Neural progenitor cell (in vitro differentiated cells): ENCODE measurements around the gene SMOC2. TPM values are rescaled to one million over a fixed set of nuclear protein-coding genes. Genes with fewer than 3 reads are reported as not detected.

ENCODE experiments used
- DNase-seq: peaks from one replicate; pipeline ENCODE4 v3.0.0-alpha.2; 2016; ENCODE audit warnings: low spot score
- H2AFZ ChIP-seq: fragments of 200-600 bp; sonication (generic); replicated peaks from 2 replicates; pipeline ENCODE4 v1.6.1; 2016; ENCODE audit warnings: antibody characterized with exemption
- H3F3A ChIP-seq: fragments of 200-600 bp; sonication (generic); 2 replicates; pipeline ENCODE4 v1.6.1; 2016; ENCODE audit warnings: antibody characterized with exemption, low read depth
- H3K27ac ChIP-seq: fragments of 200-600 bp; sonication (generic); 2 replicates; pipeline ENCODE4 v1.5.1; 2016; ENCODE audit warnings: mild to moderate bottlenecking
- H3K27me3 ChIP-seq: fragments of 200-600 bp; sonication (generic); 2 replicates; pipeline ENCODE4 v1.6.1; 2016; ENCODE audit warnings: mild to moderate bottlenecking, moderate library complexity
- H3K36me3 ChIP-seq: fragments of 200-600 bp; sonication (generic); 2 replicates; pipeline ENCODE4 v1.5.1; 2016
- H3K4me1 ChIP-seq: fragments of 200-600 bp; sonication (generic); 2 replicates; pipeline ENCODE4 v1.6.1; 2016; ENCODE audit warnings: mixed run types
- H3K4me2 ChIP-seq: fragments of 200-600 bp; sonication (generic); 2 replicates; pipeline ENCODE4 v1.6.1; 2016
- H3K4me3 ChIP-seq: fragments of 200-600 bp; sonication (generic); 2 replicates; pipeline ENCODE4 v1.5.1; 2016
- H3K79me2 ChIP-seq: fragments of 200-600 bp; sonication (generic); 2 replicates; pipeline ENCODE4 v1.6.1; 2016; ENCODE audit warnings: low read depth
- H3K9ac ChIP-seq: fragments of 200-600 bp; sonication (generic); 2 replicates; pipeline ENCODE4 v1.6.1; 2016
- H3K9me3 ChIP-seq: fragments of 200-600 bp; sonication (generic); 2 replicates; pipeline ENCODE4 v1.5.1; 2016; ENCODE audit warnings: low read depth
- H4K20me1 ChIP-seq: fragments of 200-600 bp; sonication (generic); 2 replicates; pipeline ENCODE4 v1.6.1; 2016; ENCODE audit warnings: low read depth
- H3K27ac Mint-ChIP-seq: 3 replicates; pipeline ENCODE4 v1.8.0; 2021; ENCODE audit warnings: mixed read lengths
- H3K27me3 Mint-ChIP-seq: 2 replicates; pipeline ENCODE4 v1.8.0; 2022; ENCODE audit warnings: low read depth, mild to moderate bottlenecking, inconsistent platforms, moderate library complexity, mixed read lengths; ENCODE audit not compliant: insufficient read depth
- H3K36me3 Mint-ChIP-seq: 3 replicates; pipeline ENCODE4 v1.8.0; 2021; ENCODE audit warnings: mixed read lengths
- H3K4me1 Mint-ChIP-seq: 3 replicates; pipeline ENCODE4 v1.8.0; 2021; ENCODE audit warnings: mixed read lengths
- H3K4me3 Mint-ChIP-seq: 3 replicates; pipeline ENCODE4 v1.8.0; 2021; ENCODE audit warnings: mild to moderate bottlenecking, moderate library complexity, mixed read lengths
- H3K9me3 Mint-ChIP-seq: 3 replicates; pipeline ENCODE4 v1.8.0; 2020; ENCODE audit warnings: mixed read lengths
- CTCF ChIP-seq: fragments of 200-600 bp; sonication (generic); IDR thresholded peaks from 2 replicates; pipeline ENCODE4 v1.5.1; 2017; ENCODE audit warnings: antibody characterized with exemption, mild to moderate bottlenecking
- EZH2 ChIP-seq: fragments of 200-600 bp; sonication (generic); IDR thresholded peaks from 2 replicates; pipeline ENCODE4 v1.6.1; 2017; ENCODE audit warnings: antibody characterized with exemption, mild to moderate bottlenecking, moderate library complexity
- EZH2phosphoT487 ChIP-seq: fragments of 200-600 bp; sonication (generic); IDR thresholded peaks from 2 replicates; pipeline ENCODE4 v1.6.1; 2017; ENCODE audit warnings: antibody characterized with exemption
- total RNA-seq: library from RNA; depleted of rRNA; stranded (reverse); fragments of >200 nt; gene quantifications from 2 replicates; pipeline ENCODE4 v1.2.3, GENCODE V29; 2015; ENCODE audit warnings: low replicate concordance

The SMOC2 gene
- total RNA-seq, 1 donor from 2014 or later = 0.75 TPM

- H4K20me1 ChIP-seq = no peaks in the 10 kb centered on the region
- Mint-ChIP-seq H3K4me1 (peaks cover 26% of the 10 kb centered on the region), H3K36me3 (no peaks in the 10 kb centered on the region), H3K4me3 (no peak overlapping the region), H3K9me3 (no peaks in the 10 kb centered on the region), H3K27me3 (peaks cover 12% of the 10 kb centered on the region), H3K27ac (no peak overlapping the region)
- H3F3A ChIP-seq = no peaks in the 10 kb centered on the region
- no peak overlapping the region for H3K4me3 ChIP-seq
- no peaks in the 10 kb centered on the region for H3K79me2 ChIP-seq
- no peaks in the 10 kb centered on the region for H3K4me1 ChIP-seq
- H2AFZ ChIP-seq = no peak overlapping the region
- no peak for DNase-seq
- H3K4me2 ChIP-seq = no peak overlapping the region
- TF ChIP-seq EZH2 (no peak), CTCF (no peak)
- no peak overlapping the region for H3K9ac ChIP-seq
- no peaks in the 10 kb centered on the region for H3K36me3 ChIP-seq
- no peak overlapping the region for H3K27ac ChIP-seq
- H3K27me3 ChIP-seq = no peaks in the 10 kb centered on the region
- H3K9me3 ChIP-seq = no peaks in the 10 kb centered on the region
Measured at GRCh38 chr6:168416531-168416930, 24.5 kb upstream of the SMOC2 start.

DNA sequence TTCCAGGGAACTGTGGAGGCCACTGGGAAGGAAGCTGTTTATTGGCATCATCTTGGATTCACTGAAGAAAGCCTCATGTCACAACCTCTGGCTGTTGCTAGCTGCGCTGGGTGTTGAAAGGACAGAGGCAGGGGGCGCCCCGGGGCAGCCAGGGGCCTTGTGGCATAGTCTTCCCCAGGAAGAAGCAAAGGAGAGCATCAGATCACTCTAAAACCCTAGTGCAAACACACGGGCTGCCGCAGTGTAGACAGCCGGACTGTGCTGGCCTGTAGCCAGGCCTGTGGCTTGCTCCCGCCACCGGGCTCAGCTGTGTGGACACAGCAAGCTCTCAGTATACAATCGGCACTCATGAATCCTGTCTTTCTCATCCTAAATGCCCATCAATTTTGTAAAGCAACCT lies 23.8 kb upstream of the SMOC2 start:
- Mint-ChIP-seq H3K36me3 (no peaks in the 10 kb centered on the region), H3K27ac (no peak overlapping the region), H3K4me1 (peaks cover 26% of the 10 kb centered on the region), H3K4me3 (no peak overlapping the region), H3K27me3 (peaks cover 12% of the 10 kb centered on the region), H3K9me3 (no peaks in the 10 kb centered on the region)
- H3K4me1 ChIP-seq = no peaks in the 10 kb centered on the region
- H3K4me2 ChIP-seq = no peak overlapping the region
- H2AFZ ChIP-seq = no peak overlapping the region
- H3K4me3 ChIP-seq = no peak overlapping the region
- no peaks in the 10 kb centered on the region for H3F3A ChIP-seq
- no peak overlapping the region for H3K9ac ChIP-seq
- H3K36me3 ChIP-seq = no peaks in the 10 kb centered on the region
- no peaks in the 10 kb centered on the region for H3K9me3 ChIP-seq
- no peaks in the 10 kb centered on the region for H4K20me1 ChIP-seq
- DNase-seq = peak; percentile 22
- H3K27ac ChIP-seq = no peak overlapping the region
- H3K27me3 ChIP-seq = no peaks in the 10 kb centered on the region
- TF ChIP-seq CTCF = peak; percentile 29
- no peak for TF ChIP-seq EZH2
- no peaks in the 10 kb centered on the region for H3K79me2 ChIP-seq

- H3K36me3 Mint-ChIP-seq = no peaks in the 10 kb centered on the region
- H3K9me3 Mint-ChIP-seq = no peaks in the 10 kb centered on the region
- H3K9me3 ChIP-seq = no peaks in the 10 kb centered on the region
- no peak overlapping the region for H3K27ac ChIP-seq
- no peak overlapping the region for H3K4me3 ChIP-seq
- H4K20me1 ChIP-seq = no peaks in the 10 kb centered on the region
- no peaks in the 10 kb centered on the region for H3K4me1 ChIP-seq
- TF ChIP-seq EZH2phosphoT487 = no peak
- no peak for TF ChIP-seq CTCF
- no peak for TF ChIP-seq EZH2
- peaks cover 26% of the 10 kb centered on the region for H3K4me1 Mint-ChIP-seq
- H3F3A ChIP-seq = no peaks in the 10 kb centered on the region
- no peaks in the 10 kb centered on the region for H3K79me2 ChIP-seq
- H3K9ac ChIP-seq = no peak overlapping the region
- peaks cover 12% of the 10 kb centered on the region for H3K27me3 Mint-ChIP-seq
- no peaks in the 10 kb centered on the region for H3K27me3 ChIP-seq
- no peak overlapping the region for H3K4me2 ChIP-seq
- H3K36me3 ChIP-seq = no peaks in the 10 kb centered on the region
- no peak overlapping the region for H2AFZ ChIP-seq
- H3K27ac Mint-ChIP-seq = peak overlapping the region; percentile 68
- H3K4me3 Mint-ChIP-seq = no peak overlapping the region
- no peak for DNase-seq
Measured at GRCh38 chr6:168417679-168418557, 23.1 kb upstream of the SMOC2 start.
